ENCODE measurements around the gene SDR42E1.
"Not testable (repeated sequence)": the region's sequence is repeated elsewhere in the genome, so short reads cannot be mapped to it uniquely, and the experiment has no call there.

The SDR42E1 gene

DNA sequence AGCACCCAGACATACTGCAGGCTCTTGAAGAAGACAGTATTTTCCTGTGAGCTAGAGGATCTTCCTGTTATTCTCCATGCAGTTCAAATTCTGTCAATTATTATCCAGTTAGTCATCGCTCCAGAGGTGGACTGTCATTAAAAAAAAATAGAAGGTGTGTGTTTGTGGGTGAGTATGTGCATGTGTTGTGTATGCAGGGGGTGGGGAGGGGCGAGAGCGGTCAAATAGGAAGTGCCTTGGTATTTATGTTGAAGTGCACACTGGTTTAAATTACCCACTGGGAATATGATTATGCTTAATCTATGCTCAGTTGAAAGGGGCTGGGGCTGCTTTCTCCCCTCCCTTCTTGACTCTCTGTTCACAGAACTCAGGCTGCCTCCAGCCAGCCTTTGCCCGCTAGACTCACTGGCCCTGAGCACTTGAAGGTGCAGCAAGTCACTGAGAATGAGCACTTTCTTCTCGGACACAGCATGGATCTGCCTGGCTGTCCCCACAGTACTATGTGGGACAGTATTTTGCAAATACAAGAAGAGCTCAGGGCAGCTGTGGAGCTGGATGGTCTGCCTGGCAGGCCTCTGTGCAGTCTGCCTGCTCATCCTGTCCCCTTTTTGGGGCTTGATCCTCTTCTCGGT is 23.8 kb upstream of the SDR42E1 start, which contains the start of gene HSD17B2:
TSS of gene HSD17B2 (plus strand) at position 273 of the 632 bp plus-strand sequence. CDS start at position 445, 172 bp downstream.
- no peak for DNase-seq

DNA sequence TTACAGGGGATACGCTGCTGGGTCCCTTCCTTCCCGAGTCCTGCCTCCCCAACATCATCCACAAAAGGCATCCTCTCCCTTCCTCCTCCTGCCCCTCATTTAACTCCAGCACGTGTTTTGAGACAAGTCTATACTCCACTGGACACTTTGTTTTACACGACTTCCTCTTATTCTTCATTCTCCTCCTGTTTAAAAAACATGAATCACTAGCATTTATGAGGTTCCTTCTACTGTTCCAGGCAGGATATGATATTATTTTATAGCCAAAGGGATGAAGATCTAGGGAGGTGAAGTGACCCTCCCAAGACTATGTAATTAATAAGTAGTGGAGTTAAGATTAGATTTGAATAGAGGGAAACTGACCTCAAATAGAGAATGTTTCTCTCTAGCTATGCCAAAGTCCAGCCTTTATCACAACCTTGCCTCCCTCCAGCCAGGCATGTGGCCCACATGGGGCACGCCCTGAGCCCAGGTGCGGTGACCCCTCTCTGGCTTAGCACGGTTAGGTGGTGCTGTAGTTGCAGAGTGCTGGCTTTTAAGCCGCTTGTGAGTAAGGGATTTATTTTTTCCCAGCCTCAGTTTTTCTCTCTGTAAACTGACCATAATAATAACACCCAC is 22.5 kb upstream of the SDR42E1 start:
- no peak for DNase-seq

DNA sequence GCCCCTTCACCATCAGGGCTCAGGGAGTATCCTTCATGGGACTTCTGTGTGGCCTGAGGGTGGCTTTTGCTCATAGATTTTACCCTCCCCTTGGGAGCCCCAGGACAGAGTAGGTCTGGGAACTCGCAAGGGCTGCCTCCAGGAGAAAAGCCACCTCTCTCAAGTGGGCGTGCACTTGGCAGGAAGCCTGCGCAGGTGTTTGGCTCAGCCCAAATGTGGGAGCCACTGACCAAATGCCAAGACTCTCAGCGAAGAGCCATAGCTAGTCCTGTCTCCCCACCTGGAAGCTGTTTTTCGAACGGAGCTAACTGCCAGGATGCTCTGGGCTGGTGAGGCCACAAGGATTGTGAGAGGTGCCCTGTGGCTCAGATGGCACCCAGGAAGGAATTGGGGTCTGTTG is 21.7 kb upstream of the SDR42E1 start:
- DNase-seq = no peak

DNA sequence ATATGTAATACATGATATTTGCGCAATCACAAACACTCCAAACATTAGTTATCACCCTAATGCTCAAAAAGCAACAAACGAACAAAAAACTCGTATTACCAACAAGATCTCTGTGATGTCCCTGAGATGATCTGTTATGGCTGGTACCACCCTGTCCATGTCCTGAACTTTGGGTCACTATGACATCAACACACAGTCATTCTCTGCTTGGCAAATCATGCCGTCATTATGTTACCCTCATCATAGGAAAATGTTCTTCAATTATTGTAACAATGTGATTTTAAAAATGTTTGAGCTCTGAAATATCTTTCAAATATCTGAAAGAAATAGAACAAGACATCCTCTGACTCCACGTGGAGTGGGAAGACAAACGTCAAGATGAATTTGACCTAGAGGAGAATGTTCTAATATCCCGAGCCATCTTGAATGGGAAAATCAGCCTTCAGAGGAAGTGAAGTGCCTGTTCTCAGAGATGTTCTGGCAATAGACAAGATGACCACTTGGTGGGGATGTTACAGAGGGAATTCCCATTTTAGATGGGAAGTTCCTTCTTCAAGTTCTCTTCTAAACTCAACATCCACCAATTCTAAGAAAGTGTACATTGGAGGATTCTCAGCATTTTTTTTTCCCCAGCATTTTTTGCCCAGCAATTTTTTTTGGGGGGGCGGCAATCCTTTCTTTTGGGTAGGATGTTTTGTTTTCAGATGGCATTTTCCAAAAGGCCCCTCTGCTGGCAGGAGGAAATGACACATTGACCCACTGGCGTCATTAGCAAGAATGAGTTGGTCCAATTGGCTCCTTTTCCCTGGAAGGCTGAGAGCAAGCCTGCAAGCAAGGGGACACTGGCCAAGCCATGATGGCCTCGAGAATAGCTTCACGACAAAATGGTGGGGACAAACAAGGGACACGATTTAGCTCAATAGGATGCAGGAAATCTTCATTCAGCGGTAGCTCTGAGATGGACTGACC is 20.1 kb upstream of the SDR42E1 start:
- no peak for DNase-seq

DNA sequence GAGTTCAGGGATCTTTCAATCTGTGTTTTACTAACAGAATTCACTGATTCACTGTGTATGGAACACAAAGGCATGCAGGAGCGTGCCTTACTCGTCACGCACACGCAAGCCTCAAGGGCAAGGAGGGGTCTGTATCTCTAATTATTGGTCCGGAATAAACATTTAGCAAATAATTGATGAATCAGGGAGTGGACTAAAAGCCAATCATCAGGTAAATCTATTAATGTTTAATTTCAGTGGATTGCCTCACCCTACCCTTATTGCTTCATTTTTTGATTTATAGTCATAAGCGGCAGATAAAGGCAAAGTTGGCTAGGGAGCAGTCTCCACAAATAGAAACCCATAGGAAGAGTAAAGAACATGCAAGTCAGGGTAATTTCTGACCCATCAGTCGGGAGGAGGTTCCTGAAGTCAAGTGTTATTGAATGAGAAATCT is 16.4 kb upstream of the SDR42E1 start:
- no peak for DNase-seq

DNA sequence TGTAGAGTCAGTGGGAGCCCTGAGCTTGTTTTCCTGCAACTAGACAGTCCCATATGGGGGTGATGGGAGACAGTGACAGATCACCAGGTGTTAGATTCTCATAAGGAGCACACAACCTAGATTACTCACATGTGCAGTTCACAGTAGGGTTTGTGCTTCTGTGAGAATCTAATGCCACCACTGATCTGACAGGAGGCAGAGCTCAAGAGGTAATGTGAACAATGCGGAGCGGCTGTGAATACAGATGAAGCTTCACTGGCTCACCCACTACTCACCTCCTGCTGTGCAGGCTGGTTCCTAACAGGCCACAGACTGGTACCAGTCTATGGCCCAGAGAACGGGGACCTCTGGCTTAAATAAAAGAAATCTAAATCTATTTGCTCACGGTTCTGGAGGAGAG is 13.6 kb upstream of the SDR42E1 start:
- DNase-seq = no peak

DNA sequence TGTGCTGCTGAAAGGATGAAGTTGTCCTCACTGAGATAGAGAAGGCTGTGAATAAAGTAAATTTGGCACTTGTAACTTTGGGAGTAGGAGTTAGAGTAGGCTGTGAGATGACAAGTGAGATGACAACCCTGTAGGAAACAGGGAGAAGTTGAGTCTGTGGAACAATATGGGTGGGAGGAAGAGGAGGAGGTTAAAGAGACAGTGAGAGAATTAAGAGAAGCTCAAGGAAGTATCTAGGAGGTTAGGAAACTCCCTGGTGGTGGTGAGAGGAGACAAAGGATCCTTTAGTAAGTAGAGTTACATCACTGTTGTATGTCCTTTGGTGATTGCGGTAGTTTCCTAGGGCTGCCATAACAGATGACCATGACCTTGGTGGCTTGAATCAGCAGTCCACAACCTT is 13.0 kb upstream of the SDR42E1 start:
- no peak for DNase-seq

DNA sequence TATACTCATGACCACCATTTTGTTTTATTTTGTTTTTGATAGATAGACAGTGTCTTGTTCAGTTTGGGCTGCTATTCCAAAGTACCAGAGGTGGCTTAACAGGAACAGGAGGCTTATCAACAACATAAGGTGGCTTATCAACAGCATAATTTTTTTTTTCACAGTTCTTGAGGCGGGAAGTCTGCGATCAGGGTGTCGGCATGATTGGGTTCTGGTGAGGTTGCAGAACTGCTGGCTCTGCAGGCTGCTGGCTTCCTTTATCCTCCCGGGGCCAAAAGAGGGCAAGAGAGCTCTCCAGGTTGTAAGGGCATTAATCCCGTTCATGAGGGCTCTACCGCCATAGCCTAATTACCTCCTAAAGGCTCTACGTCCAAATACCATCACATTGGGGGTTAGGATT is 11.9 kb upstream of the SDR42E1 start:
- DNase-seq = no peak

DNA sequence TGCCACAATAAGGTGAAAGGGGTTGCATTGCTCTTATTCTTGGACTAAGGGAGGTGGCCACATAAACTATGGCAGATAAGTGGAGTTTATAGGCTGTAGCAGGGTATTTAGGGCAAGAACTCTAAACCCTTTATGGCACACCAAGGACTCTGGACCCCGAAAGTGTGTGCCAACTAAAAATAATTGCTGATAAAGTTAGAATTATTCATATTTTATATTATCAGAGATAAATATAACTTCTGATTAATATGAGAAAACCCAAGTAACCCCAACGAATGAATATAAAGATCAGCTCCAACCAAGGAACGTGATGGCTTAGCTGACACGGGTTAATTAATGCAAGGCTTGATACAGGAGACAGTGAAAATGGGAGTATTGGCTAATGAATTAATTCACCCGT is 8.8 kb upstream of the SDR42E1 start:
- no peak for DNase-seq

DNA sequence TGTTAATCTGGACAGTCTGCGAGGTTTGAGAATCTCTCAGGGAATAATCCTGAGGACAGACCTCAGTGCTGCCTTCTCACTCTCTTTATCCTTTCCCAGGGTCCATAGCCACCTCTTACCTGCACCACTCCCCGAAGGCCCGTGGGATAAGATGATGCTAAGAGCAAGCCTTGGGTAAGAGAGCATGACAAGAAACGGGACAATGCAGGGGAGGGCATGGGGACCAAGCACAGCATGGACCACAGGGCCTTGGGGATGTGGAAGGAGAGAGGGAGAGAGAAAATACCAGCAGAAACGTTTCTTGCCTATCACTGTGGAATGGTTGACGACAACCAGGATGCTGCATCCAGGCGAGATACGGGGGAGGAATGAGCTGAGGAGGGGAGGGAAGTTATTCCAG is 8.3 kb upstream of the SDR42E1 start:
- no peak for DNase-seq

DNA sequence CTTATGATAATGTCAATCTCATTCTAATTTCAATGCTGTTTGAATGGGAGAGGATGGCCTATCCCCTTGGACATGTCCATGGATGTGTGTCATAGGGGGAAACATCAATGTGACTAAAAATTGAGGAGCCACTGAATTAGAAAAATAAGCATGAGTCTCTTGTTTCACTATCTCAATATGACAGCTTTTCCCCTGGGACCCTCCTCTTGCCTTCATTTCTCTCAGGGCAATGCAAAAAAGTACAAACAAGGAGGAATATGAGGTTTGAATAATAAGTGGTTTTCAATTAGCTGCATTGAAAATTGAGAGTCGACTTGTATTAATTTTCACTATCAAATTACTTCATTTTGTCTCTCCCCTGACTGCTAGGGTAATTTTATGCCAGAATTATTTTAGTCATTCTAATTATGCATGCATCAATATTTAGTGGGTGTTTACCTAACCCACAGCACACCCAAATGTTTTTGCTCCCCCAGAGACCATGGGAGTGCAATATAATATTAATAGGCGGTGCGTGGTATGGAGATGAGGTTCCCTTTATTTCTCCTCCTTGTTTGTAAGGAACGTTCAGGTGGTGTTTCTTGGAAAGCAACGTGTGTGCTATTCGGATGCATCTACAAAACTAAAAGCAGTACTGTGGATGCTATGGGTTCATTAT is 6.8 kb upstream of the SDR42E1 start:
- DNase-seq = no peak

DNA sequence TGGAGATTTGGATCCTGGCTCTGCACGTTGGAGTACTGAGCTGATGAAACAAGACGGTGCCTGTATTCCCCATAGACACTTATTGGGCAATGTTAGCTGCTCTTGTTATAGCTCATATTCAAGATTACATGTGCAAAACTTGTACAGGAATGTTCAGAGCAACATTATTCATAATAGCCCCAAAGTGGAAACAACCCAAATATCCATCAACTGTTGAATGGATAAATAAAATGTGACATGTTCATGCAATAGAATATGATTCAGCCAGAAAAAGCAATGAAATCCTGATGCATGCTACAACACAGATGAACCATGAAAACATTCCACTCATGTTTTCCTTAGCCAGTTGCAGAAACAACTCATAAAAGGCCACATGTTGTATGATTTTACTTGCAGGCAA is 5.7 kb upstream of the SDR42E1 start:
- no peak for DNase-seq

DNA sequence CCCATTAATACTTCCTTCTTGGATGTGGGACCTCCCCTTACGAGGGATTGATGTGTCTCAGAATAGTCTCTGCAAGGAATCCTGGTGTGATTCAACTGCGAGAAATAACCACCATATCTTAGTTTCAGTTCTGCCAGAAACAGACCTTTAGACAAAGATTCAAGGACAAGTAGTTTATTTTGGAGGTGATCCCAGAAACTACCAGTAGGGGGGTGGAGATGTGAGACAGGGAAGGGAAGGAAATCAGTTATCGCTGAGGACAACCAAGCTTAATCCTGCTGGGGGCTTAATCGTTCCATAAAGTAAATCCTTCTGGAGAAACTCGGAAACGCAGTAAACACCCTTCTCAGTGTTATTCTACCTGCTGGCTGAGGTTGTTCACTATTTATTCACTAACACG is 5.0 kb upstream of the SDR42E1 start:
- DNase-seq = no peak

DNA sequence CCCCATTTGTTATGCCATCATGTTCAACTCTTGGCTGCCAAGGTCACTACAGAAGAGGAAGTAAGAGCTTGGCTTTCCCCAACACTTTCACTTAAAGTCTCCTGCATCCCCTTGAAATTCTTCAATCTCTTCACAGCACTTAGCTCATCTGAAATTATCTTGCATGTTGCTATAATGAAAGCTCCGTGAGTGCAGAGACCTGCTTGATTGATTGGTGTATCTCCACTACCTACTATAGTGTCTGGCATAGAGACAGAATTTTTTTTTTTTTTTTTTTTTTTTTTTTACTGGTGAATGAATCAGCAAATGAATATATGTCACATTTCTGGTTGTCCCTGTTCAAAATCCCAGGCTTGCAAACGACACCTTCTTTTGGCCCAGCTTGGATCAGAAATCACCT is 1.9 kb upstream of the SDR42E1 start:
- no peak for DNase-seq

DNA sequence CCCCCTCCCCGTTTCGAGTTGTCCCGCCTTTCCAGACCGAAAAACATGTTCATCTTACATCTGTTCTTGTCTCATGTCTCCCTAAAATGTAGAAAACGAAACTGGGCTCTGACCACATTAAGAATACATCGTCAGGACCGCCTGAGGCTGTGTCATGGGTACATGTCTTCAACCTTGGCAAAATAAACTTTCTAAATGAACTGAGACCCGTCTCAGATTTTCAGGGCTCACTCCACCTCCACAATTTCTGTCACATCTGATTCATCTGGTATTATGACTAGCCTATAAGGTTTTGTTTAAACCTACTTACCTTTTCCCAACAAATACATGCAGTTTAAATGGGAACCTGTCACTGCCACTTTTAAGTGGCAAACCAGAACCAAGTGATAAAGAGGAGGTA is 621 bp downstream of the SDR42E1 start:
- DNase-seq = no peak

DNA sequence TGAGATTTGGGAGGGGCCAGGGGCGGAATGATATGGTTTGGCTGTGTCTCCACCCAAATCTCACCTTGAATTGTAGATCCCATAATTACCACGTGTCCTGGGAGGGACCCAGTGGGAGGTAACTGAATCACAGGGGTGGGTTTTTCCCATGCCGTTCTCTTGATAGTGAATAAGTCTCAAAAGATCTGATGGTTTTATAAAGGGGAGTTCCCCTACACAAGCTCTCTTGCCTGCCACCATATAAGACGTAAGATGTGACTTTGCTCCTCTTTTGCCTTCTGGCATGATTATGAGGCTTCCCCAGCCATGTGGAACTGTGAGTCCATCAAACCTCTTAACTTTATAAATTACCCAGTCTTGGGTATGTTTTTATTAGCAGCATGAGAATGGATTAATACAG is 1.5 kb downstream of the SDR42E1 start:
- not testable (repeated sequence) for DNase-seq

DNA sequence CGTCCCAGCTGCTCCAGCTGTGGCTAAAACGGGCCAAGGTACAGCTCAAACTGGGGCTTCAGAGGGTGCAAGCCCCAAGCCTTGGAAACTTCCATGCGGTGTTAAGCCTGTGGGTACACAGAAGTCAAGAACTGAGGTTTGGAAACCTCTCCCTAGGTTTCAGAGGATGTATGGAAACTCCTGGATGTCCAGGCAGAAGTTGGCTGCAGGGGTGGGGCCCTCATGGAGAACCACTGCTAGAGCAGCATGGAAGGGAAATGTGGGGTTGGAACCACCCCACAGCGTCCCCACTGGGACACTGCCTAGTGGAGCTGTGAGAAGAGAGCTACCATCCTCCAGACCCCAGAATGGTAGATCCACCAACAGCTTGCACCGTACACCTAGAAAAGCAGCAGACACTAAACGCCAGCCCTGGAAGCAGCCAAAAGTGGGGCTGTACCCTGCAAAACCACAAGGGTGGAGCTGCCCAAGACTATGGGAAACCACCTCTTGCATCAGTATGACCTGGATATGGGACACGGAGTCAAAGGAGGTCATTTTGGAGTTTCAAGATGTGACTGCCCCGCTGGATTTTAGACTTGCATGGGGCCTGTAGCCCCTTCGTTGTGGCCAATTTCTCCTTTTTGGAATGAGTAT is 2.2 kb downstream of the SDR42E1 start:
- DNase-seq = no peak

DNA sequence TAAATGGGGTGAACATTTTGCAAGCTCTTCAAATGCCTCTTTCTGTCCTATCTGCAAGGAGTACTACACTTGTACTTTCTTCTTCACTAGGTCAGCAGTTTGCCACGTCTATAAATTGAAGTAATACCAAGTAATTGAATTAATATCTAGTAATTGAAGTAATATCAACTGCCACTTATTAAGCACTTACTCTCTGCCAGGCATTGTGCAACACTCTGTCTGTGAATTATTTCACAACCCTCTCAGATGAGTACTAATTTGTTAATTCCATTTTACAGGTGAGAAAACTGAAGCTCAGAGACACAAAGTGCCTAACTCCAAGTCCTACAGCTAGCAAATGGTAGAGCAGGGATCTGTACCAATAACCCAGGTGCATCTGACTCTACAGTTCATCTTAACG is 4.1 kb downstream of the SDR42E1 start:
- DNase-seq = no peak

DNA sequence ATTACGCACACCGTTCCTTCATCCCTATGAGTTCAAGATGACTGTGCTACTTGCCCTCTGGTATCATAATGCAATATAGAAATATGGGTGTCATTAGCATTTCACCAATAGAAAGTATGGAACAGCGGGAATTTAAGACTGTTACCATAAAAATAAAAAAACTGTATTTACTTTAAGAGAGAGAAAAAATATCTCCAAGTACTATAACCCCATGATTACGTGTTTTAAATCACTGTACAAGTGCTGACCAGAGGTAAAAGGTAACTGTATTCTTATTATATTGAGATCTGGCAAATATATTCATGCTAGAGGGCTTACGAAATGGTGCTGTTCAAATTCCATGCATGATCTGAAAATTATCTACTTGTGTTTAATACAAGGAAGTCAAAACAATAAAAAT is 5.2 kb downstream of the SDR42E1 start:
- DNase-seq = no peak

DNA sequence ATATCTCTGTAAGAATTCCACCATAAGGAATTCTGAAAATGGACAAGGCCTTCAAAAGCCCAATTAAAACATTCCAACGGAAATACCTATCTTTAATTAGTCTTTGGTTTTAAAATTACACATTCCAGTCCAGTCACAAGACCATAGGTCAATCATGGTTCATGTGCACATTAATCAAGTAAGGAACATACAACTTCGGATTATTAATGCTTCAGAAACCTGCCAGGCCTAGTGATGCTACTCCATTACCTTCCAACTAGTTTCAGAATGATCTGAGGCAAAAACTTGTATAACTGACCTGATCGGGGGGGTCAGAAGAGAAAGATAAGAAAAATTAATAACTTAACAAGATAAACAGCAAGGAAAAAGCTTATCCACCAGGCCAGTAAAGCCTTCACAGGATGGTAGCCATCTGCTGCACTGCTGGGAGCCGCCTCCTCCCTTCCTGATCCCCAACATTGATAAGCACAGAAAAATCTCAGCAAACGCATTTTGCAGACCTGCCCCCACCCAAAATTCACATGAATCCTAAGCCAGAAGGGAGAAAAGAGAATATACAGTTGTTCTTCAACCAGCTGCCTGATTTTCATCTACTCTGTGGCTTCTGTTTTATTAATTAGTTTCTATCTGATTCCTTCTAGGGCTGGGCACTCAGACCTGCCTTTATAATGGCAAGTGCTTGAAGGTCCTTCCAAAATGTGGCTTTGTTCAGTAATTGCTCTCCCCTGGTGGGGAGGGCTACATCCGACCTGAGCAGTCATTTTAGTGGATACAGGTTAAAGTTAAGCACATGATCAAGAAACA is 6.0 kb downstream of the SDR42E1 start:
- DNase-seq = no peak

DNA sequence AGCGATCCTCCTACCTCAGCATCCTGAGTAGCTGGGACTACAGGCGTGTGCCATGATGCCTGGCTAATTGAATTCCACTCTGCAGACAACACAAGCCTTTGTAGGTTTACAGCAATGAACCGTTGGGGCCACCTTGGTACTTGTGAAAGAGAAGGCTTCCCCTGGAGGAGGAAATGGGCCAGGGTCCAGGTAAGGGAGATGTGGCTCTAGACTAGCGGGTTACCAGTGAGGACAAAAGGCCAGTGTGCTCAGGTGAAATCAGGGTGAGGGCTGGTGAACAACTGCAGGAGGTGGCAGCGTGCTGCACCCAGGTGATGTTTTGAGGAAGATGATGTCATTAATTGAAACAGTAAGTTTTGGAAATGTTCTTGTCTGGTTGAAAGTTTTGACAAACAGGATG is 6.7 kb downstream of the SDR42E1 start:
- DNase-seq = no peak

DNA sequence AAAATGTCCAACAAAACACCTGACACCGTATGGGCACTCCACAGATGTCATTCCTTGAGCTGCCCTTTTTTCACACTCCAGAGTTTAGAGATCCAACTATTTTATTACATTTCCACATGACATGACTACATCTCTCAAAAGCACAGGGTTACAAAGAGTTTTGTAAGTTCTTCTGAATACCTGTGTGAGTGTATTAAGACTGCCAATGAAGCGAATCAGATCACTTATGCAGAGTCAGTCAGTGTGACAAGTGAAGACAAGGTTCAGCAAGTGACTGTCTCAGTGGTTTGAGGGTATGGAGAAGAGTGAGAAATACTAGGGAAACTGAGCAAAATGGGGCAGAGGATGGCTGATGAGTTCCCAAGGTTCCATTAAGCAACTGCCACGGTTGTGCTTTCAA is 8.4 kb downstream of the SDR42E1 start:
- no peak for DNase-seq
